K562 (cell line): ENCODE data around the gene FBXW8.

ENCODE experiments used
- RAD21 ChIP-seq, 2 experiments: fragments of 250-450 bp in 1 of 2; fragments of 450-650 bp in 1 of 2; sonication (Bioruptor Pico) in 1 of 2; formaldehyde crosslinking in 1 of 2; IDR thresholded peaks in 1 of 2; conservative IDR thresholded peaks in 1 of 2; 2 replicates each; pipeline versions ENCODE4 v1.4.0 to v1.8.0; 2020 to 2022; ENCODE audit warnings: mild to moderate bottlenecking in 2 of 2, moderate library complexity in 1 of 2
- RBM22 ChIP-seq: fragments of 200-400 bp; formaldehyde crosslinking; IDR thresholded peaks from 2 replicates; pipeline ENCODE4 v1.6.1; 2018; ENCODE audit warnings: low read length, low read depth; ENCODE audit not compliant: poor library complexity, severe bottlenecking
- RFX5 ChIP-seq: IDR thresholded peaks from 2 replicates; pipeline ENCODE4 v1.6.1; 2011; ENCODE audit warnings: low read depth, mild to moderate bottlenecking, improper control_type of control experiment, low read length
- TAF1 ChIP-seq: IDR thresholded peaks from 2 replicates; pipeline ENCODE4 v1.6.1; 2011; ENCODE audit warnings: mild to moderate bottlenecking, low read length, moderate library complexity; ENCODE audit not compliant: insufficient read depth, control insufficient read depth, severe bottlenecking; ENCODE audit errors: extremely low read depth
- TCF3 ChIP-seq: sonication (generic); formaldehyde crosslinking; IDR thresholded peaks from 2 replicates; pipeline ENCODE4 v1.4.0; 2020; ENCODE audit warnings: mild to moderate bottlenecking, missing genetic modification reagents

- TF ChIP-seq TAF1 (no peak), RBM22 (no peak), RAD21 (CRISPR knock-in tag; conservative IDR thresholded peaks at IDR 0.05 in 1 of 2, IDR thresholded peaks at IDR 0.05 in 1 of 2) (no peak), TCF3 (no peak), RFX5 (no peak)
Observed at GRCh38 chr12:117064049-117064448, 153.3 kb downstream of the FBXW8 start.
